Measurements from ENCODE around the gene CFAP97. TPM values are rescaled to one million over a fixed set of nuclear protein-coding genes. Genes with fewer than 3 reads are reported as not detected.

The CFAP97 gene
- total and polyA plus RNA-seq, 9 of the 15 experiments (the other 6 are each of a cell fraction or from before 2014, with no cell fraction given): 17.3 to 57.8 (median 44.4) TPM

GRCh38 chr4:185113340-185113739, 90.5 kb downstream of the CFAP97 start (continued):
- TF ChIP-seq, protein P1, sequence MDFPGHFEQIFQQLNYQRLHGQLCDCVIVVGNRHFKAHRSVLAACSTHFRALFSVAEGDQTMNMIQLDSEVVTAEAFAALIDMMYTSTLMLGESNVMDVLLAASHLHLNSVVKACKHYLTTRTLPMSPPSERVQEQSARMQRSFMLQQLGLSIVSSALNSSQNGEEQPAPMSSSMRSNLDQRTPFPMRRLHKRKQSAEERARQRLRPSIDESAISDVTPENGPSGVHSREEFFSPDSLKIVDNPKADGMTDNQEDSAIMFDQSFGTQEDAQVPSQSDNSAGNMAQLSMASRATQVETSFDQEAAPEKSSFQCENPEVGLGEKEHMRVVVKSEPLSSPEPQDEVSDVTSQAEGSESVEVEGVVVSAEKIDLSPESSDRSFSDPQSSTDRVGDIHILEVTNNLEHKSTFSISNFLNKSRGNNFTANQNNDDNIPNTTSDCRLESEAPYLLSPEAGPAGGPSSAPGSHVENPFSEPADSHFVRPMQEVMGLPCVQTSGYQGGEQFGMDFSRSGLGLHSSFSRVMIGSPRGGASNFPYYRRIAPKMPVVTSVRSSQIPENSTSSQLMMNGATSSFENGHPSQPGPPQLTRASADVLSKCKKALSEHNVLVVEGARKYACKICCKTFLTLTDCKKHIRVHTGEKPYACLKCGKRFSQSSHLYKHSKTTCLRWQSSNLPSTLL (IDR thresholded peaks at IDR 0.05): no peak
- TF ChIP-seq TAF15 (IDR thresholded peaks at IDR 0.05; ENCODE audit: low read depth, low read length): no peak
- peak; percentile 13; the same call in 1 of the 2 replicates for TF ChIP-seq ARID1B (IDR thresholded peaks at IDR 0.05)
- TF ChIP-seq, protein P2, sequence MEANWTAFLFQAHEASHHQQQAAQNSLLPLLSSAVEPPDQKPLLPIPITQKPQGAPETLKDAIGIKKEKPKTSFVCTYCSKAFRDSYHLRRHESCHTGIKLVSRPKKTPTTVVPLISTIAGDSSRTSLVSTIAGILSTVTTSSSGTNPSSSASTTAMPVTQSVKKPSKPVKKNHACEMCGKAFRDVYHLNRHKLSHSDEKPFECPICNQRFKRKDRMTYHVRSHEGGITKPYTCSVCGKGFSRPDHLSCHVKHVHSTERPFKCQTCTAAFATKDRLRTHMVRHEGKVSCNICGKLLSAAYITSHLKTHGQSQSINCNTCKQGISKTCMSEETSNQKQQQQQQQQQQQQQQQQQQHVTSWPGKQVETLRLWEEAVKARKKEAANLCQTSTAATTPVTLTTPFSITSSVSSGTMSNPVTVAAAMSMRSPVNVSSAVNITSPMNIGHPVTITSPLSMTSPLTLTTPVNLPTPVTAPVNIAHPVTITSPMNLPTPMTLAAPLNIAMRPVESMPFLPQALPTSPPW (CRISPR knock-in tag; IDR thresholded peaks at IDR 0.05): no peak
- no peak for TF ChIP-seq NELFE (IDR thresholded peaks at IDR 0.05; ENCODE audit: insufficient read depth, insufficient read length)
- TF ChIP-seq ZNF778 (CRISPR knock-in tag; IDR thresholded peaks at IDR 0.05): no peak
- TF ChIP-seq ETV1 (tag; conservative IDR thresholded peaks at IDR 0.05; ENCODE audit: low read depth): no peak
- no peak for TF ChIP-seq MAFG (tag; conservative IDR thresholded peaks at IDR 0.05)
- TF ChIP-seq ZNF354B (CRISPR knock-in tag; IDR thresholded peaks at IDR 0.05): no peak
- TF ChIP-seq ZNF764 (CRISPR knock-in tag; IDR thresholded peaks at IDR 0.05; ENCODE audit: low read depth): no peak
- no peak for TF ChIP-seq ZNF217 (CRISPR knock-in tag; IDR thresholded peaks at IDR 0.05)
- no peak for TF ChIP-seq HDAC8 (tag; IDR thresholded peaks at IDR 0.05)
- TF ChIP-seq RBM25 (IDR thresholded peaks at IDR 0.05; ENCODE audit: low read depth, low read length, severe bottlenecking): peak; percentile 27
- no peak for TF ChIP-seq CCAR2 (IDR thresholded peaks at IDR 0.05; ENCODE audit: low read depth, low read length)
- no peak for TF ChIP-seq MAZ (CRISPR knock-in tag; conservative IDR thresholded peaks at IDR 0.05 in 1 of 2, IDR thresholded peaks at IDR 0.05 in 1 of 2)
- no peak for TF ChIP-seq CXXC5 (CRISPR knock-in tag; IDR thresholded peaks at IDR 0.05)
- TF ChIP-seq, protein P3, sequence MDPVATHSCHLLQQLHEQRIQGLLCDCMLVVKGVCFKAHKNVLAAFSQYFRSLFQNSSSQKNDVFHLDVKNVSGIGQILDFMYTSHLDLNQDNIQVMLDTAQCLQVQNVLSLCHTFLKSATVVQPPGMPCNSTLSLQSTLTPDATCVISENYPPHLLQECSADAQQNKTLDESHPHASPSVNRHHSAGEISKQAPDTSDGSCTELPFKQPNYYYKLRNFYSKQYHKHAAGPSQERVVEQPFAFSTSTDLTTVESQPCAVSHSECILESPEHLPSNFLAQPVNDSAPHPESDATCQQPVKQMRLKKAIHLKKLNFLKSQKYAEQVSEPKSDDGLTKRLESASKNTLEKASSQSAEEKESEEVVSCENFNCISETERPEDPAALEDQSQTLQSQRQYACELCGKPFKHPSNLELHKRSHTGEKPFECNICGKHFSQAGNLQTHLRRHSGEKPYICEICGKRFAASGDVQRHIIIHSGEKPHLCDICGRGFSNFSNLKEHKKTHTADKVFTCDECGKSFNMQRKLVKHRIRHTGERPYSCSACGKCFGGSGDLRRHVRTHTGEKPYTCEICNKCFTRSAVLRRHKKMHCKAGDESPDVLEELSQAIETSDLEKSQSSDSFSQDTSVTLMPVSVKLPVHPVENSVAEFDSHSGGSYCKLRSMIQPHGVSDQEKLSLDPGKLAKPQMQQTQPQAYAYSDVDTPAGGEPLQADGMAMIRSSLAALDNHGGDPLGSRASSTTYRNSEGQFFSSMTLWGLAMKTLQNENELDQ (CRISPR knock-in tag; IDR thresholded peaks at IDR 0.05; ENCODE audit: borderline replicate concordance): no peak
- TF ChIP-seq BMI1 (IDR thresholded peaks at IDR 0.05; ENCODE audit: low read length): no peak
- no peak for TF ChIP-seq SMAD1 (IDR thresholded peaks at IDR 0.05; ENCODE audit: low read depth, low read length, partially characterized antibody)
- TF ChIP-seq ARNT (IDR thresholded peaks at IDR 0.05): no peak
- TF ChIP-seq SMAD2 (IDR thresholded peaks at IDR 0.05; ENCODE audit: low read depth, low read length): no peak
- TF ChIP-seq, protein P4, sequence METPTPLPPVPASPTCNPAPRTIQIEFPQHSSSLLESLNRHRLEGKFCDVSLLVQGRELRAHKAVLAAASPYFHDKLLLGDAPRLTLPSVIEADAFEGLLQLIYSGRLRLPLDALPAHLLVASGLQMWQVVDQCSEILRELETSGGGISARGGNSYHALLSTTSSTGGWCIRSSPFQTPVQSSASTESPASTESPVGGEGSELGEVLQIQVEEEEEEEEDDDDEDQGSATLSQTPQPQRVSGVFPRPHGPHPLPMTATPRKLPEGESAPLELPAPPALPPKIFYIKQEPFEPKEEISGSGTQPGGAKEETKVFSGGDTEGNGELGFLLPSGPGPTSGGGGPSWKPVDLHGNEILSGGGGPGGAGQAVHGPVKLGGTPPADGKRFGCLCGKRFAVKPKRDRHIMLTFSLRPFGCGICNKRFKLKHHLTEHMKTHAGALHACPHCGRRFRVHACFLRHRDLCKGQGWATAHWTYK (CRISPR knock-in tag; IDR thresholded peaks at IDR 0.05): no peak
